Activated T-cell treated with anti-CD3 and anti-CD28 coated beads, Interleukin-2, amount 50 U/mL, for 4 hours (primary cell): ENCODE measurements around the gene LRRD1. TPM values are rescaled to one million over a fixed set of nuclear protein-coding genes. Genes with fewer than 3 reads are reported as not detected.
"Not testable (repeated sequence)": the region's sequence is repeated elsewhere in the genome, so short reads cannot be mapped to it uniquely, and the experiment has no call there.

Experiments used
- ATAC-seq, 2 donors: fragments of 200-7000 bp; cut with Tn5 transposase; one replicate each; pipeline ENCODE4 v1.10.0; 2021
- DNase-seq: peaks from one replicate; pipeline ENCODE4 v3.0.0-alpha.2; 2020
- H3K27me3 Mint-ChIP-seq: one replicate; pipeline ENCODE4 v1.8.0; 2021; ENCODE audit warnings: low read depth, mixed read lengths
- H3K36me3 Mint-ChIP-seq: one replicate; pipeline ENCODE4 v1.8.0; 2022; ENCODE audit warnings: mixed read lengths; ENCODE audit not compliant: insufficient read depth
- H3K4me1 Mint-ChIP-seq: one replicate; pipeline ENCODE4 v1.8.0; 2021; ENCODE audit warnings: low read depth, mixed read lengths
- H3K4me3 Mint-ChIP-seq: one replicate; pipeline ENCODE4 v1.8.0; 2021; ENCODE audit warnings: mild to moderate bottlenecking, moderate library complexity, mixed read lengths
- H3K9me3 Mint-ChIP-seq: one replicate; pipeline ENCODE4 v1.8.0; 2021; ENCODE audit warnings: mixed read lengths
- total RNA-seq, 3 donors: library from RNA; stranded (reverse); gene quantifications; one replicate each; pipeline ENCODE4 v1.2.1, GENCODE V29; 2021

Gene LRRD1
- total RNA-seq, 3 donors from 2014 or later, result not detected

GRCh38 chr7:92158660-92159575, 20.0 kb downstream of the LRRD1 start:
- ATAC-seq, result no peak
- H3K4me3 Mint-ChIP-seq, result no peak overlapping the region
- peaks cover 12% of the 10 kb centered on the region for H3K27me3 Mint-ChIP-seq
- no peak for DNase-seq
- no peaks in the 10 kb centered on the region for H3K9me3 Mint-ChIP-seq
- H3K36me3 Mint-ChIP-seq, result no peaks in the 10 kb centered on the region
- no peaks in the 10 kb centered on the region for H3K4me1 Mint-ChIP-seq

DNA sequence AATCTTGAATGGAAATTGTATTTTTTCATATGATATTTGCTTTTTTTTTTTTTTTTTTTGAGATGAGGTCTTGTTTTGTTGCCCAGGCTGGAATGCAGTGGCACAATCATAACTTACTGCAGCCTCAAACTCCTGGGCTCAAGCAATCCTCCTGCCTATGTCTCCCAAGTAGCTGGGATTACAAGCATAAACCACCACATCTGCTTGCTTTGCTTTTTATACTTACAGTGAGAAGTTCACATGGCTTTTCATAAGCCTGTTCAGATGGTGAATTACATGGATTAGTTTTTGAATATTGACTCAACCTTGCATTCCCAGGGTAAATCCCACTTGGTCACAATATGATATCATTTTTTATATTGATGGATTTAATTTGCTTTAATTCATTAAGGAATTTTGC, 22.0 kb downstream of the LRRD1 start:
- ATAC-seq (no peak), DNase-seq (no peak)
- no peak overlapping the region for H3K4me3 Mint-ChIP-seq
- no peaks in the 10 kb centered on the region for H3K4me1 Mint-ChIP-seq
- no peaks in the 10 kb centered on the region for H3K36me3 Mint-ChIP-seq
- H3K9me3 Mint-ChIP-seq, result no peaks in the 10 kb centered on the region
- H3K27me3 Mint-ChIP-seq, result peaks cover 7% of the 10 kb centered on the region

DNA sequence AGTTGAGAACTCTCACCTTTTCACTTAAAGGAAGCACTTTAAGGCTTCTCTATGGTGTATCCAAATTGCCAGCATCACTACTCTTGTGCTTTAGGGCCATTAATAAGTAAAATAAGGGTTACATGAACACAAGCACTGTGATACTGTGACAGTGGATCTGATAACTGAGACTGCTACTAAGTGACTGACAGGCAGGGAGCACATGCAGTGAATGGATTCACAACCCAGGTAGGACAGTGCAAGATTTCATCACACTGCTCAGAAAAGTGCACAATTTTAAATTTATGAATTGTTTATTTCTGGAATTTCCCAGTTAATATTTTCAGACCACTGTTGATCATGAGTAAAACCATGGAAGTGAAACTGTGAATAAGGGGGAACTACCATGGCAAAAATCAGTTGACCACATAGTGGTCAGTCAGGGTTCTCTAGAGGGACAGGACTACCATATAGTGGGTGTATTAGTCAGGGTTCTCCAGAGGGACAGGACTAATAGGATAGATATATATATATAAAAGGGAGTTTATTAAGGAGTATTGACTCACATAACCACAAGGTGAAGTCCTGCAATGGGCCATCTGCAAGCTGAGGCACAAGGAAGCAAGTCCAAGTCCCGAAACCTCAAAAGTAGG, 23.7 kb downstream of the LRRD1 start:
- Mint-ChIP-seq H3K36me3 (no peaks in the 10 kb centered on the region), H3K4me3 (no peak overlapping the region), H3K27me3 (peaks cover 6% of the 10 kb centered on the region), H3K4me1 (no peaks in the 10 kb centered on the region), H3K9me3 (no peaks in the 10 kb centered on the region)
- ATAC-seq (no peak), DNase-seq (no peak)

GRCh38 chr7:92150450-92151017, 28.4 kb downstream of the LRRD1 start:
- ATAC-seq, result no peak
- no peak for DNase-seq
- H3K36me3 Mint-ChIP-seq, result no peaks in the 10 kb centered on the region
- H3K9me3 Mint-ChIP-seq, result no peaks in the 10 kb centered on the region
- H3K4me3 Mint-ChIP-seq, result no peak overlapping the region
- peaks cover 2% of the 10 kb centered on the region for H3K27me3 Mint-ChIP-seq
- no peaks in the 10 kb centered on the region for H3K4me1 Mint-ChIP-seq

GRCh38 chr7:92149736-92150239, 29.2 kb downstream of the LRRD1 start:
- Mint-ChIP-seq H3K4me3 (no peak overlapping the region), H3K27me3 (peaks cover 2% of the 10 kb centered on the region), H3K36me3 (no peaks in the 10 kb centered on the region), H3K9me3 (no peaks in the 10 kb centered on the region), H3K4me1 (no peaks in the 10 kb centered on the region)
- ATAC-seq, result no peak
- no peak for DNase-seq

GRCh38 chr7:92143192-92143880, 35.6 kb downstream of the LRRD1 start:
- not testable (repeated sequence) for H3K36me3 Mint-ChIP-seq, H3K4me3 Mint-ChIP-seq, DNase-seq, H3K4me1 Mint-ChIP-seq, H3K9me3 Mint-ChIP-seq, ATAC-seq, H3K27me3 Mint-ChIP-seq

- H3K27me3 Mint-ChIP-seq, H3K9me3 Mint-ChIP-seq, H3K4me1 Mint-ChIP-seq, H3K36me3 Mint-ChIP-seq, ATAC-seq, DNase-seq, H3K4me3 Mint-ChIP-seq: not testable (repeated sequence)
Measured at GRCh38 chr7:92142791-92143190, 36.2 kb downstream of the LRRD1 start.

DNA sequence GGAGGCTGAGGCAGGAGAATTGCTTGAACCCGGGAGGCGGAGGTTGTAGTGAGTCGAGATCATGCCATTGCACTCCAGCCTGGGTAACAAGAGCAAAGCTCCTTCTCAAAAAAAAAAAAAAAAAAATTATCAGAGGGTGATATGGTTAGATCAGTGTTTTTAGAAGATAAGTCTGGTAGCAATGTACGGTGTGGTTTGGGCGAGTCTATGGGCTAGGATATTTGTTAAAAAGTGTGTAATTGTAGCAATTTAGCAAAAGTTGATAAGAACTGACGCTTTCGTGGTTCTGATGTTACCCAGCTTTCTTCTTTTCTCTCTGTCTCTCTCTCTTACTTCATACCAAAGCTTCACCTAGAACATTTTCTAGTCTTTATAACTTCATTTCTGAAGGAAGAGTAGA, 37.8 kb downstream of the LRRD1 start:
- ATAC-seq, result no peak
- no peak overlapping the region for H3K4me3 Mint-ChIP-seq
- DNase-seq, result no peak
- no peaks in the 10 kb centered on the region for H3K27me3 Mint-ChIP-seq
- H3K36me3 Mint-ChIP-seq, result no peaks in the 10 kb centered on the region
- no peaks in the 10 kb centered on the region for H3K9me3 Mint-ChIP-seq
- H3K4me1 Mint-ChIP-seq, result no peaks in the 10 kb centered on the region

GRCh38 chr7:92137557-92137956, 41.4 kb downstream of the LRRD1 start:
- DNase-seq, result no peak
- Mint-ChIP-seq H3K4me3 (no peak overlapping the region), H3K4me1 (peaks cover 17% of the 10 kb centered on the region), H3K27me3 (no peaks in the 10 kb centered on the region), H3K36me3 (no peaks in the 10 kb centered on the region), H3K9me3 (no peaks in the 10 kb centered on the region)
- ATAC-seq, result no peak

DNA sequence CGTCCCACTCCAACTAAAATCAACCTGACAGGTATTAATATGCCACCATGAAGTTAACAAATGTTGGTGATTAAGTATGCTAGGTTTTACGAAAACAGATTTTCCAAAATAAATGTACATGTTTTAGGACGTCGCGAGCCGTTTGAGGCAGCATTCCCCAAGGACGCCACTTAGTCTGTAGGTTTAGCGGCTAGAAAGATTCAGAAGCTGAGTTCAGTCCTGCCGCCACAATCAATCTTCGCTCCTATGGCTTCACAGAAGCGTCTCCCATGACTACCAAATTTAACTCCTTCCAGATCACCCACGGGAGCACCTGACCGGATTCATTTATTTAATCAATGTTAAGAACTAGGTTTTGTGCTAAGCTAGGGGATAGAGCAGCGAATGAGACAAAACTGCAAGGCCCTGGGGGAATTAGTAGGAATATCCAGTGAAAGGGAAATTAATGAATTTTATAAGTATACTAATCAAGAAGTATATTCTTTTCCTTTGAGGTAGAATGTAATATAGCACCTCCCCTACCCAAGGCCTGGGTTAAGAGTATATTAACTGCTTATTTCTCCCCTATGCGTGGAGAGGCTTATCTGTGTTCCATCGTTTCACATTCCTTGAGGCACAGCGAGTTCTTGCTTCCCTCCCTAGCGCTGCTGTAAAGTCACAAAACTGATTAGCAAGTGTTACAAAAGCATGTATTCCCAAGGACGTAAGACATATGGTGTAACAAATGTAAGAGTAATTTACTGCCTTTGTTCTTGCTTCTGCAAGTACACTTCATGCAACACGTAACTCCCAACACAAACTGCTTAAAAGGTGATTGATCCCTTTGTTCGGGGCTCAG, 43.7 kb downstream of the LRRD1 start:
- Mint-ChIP-seq H3K9me3 (no peaks in the 10 kb centered on the region), H3K36me3 (no peaks in the 10 kb centered on the region), H3K27me3 (no peaks in the 10 kb centered on the region), H3K4me3 (peak overlapping the region; percentile 94), H3K4me1 (peaks cover 20% of the 10 kb centered on the region)
- no peak for DNase-seq
- no peak for ATAC-seq

DNA sequence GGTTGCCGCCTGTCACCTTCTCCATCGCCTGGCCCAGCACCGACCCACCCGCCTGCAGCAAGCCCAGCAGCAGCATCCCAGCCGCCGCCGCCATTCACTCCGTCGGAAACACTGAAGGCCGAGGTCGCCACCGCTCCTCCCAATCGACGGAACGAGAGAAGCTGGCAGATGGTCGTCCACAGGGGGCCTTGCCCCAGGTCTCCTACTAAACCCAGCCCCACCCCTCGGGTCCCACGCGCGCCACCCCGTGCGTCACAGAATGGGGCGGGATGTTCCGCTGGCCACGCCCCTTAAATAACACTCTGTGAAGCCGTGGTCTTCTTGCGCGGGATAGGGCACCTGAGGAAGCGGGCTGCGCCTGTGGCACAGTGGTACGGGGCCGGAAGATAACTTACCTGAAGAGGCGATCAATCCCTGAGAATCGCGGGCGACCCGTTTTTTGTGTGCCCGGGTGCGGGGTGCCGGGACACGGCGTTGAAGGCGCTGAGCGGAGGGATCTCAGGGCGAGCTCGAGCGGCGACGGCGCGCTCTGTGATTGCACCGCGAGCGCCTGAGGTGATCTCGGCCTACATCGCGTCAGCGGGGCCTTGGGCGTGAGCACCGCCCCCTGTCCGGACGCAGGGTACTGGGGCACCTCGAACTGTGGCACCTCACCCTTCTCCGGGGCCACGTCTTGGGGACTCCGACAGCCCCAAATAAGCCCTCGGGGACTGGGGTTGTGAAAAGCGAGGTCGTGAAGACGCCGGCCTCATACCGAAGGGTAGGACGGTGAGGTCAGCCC, 44.5 kb downstream of the LRRD1 start, which contains the start of gene CYP51A1:
TSS of gene CYP51A1 (minus strand) at position 207 of the 781 bp plus-strand sequence. CDS start at position 94, 113 bp downstream.
- Mint-ChIP-seq H3K4me3 (peak within 1 kb of the TSS; percentile 94), H3K36me3 (peaks cover 4% of the 10 kb centered on the region), H3K9me3 (no peaks in the 10 kb centered on the region), H3K27me3 (no peaks in the 10 kb centered on the region), H3K4me1 (peaks cover 20% of the 10 kb centered on the region)
- DNase-seq, result peak; percentile 93
- ATAC-seq, result peak; percentile 90 to 91

GRCh38 chr7:92133737-92134270, 45.1 kb downstream of the LRRD1 start:
- no peaks in the 10 kb centered on the region for H3K9me3 Mint-ChIP-seq
- peak; percentile 31 to 39 for ATAC-seq
- DNase-seq, result peak; percentile 41
- H3K27me3 Mint-ChIP-seq, result no peaks in the 10 kb centered on the region
- peak overlapping the region; percentile 94 for H3K4me3 Mint-ChIP-seq
- peaks cover 6% of the 10 kb centered on the region for H3K36me3 Mint-ChIP-seq
- H3K4me1 Mint-ChIP-seq, result peaks cover 20% of the 10 kb centered on the region
